Astrocyte (in vitro differentiated cells and primary cell): Measurements from ENCODE around the gene EMC10. TPM values are rescaled to one million over a fixed set of nuclear protein-coding genes. Genes with fewer than 3 reads are reported as not detected.

ENCODE experiments used
- DNase-seq: peaks from one replicate; pipeline ENCODE4 v3.0.0-alpha.2; 2010; ENCODE audit warnings: low read depth
- FAIRE-seq: peaks from 2 replicates; lab custom pipeline; 2011; peaks lifted over from hg19 to GRCh38; lab: Jason Lieb, UNC
- H2AFZ ChIP-seq: 2 replicates; pipeline ENCODE4 v1.6.0; 2012; ENCODE audit warnings: low read depth, low read length, inconsistent platforms
- H3K27ac ChIP-seq: 2 replicates; pipeline ENCODE4 v1.5.1; 2011; ENCODE audit warnings: low read depth, low read length, inconsistent platforms
- H3K27me3 ChIP-seq: 2 replicates; pipeline ENCODE4 v1.6.0; 2011; ENCODE audit warnings: low read length, inconsistent platforms; ENCODE audit not compliant: insufficient read depth
- H3K36me3 ChIP-seq: 2 replicates; pipeline ENCODE4 v1.5.1; 2011; ENCODE audit warnings: low read length, inconsistent platforms; ENCODE audit not compliant: insufficient read depth
- H3K4me1 ChIP-seq: 2 replicates; pipeline ENCODE4 v1.5.1; 2011; ENCODE audit warnings: low read length, inconsistent platforms; ENCODE audit not compliant: insufficient read depth
- H3K4me2 ChIP-seq: 2 replicates; pipeline ENCODE4 v1.6.0; 2012; ENCODE audit warnings: low read length, inconsistent platforms
- H3K4me3 ChIP-seq: 2 replicates; pipeline ENCODE4 v1.5.1; 2011; ENCODE audit warnings: low read depth, mild to moderate bottlenecking, low read length, inconsistent platforms; ENCODE audit not compliant: insufficient read depth
- H3K79me2 ChIP-seq: 2 replicates; pipeline ENCODE4 v1.6.0; 2012; ENCODE audit warnings: mild to moderate bottlenecking, low read length, inconsistent platforms; ENCODE audit not compliant: insufficient read depth
- H3K9ac ChIP-seq: 2 replicates; pipeline ENCODE4 v1.6.0; 2012; ENCODE audit warnings: mild to moderate bottlenecking, low read length, inconsistent platforms
- H3K9me3 ChIP-seq: 2 replicates; pipeline ENCODE4 v1.5.1; 2012; ENCODE audit warnings: low read depth, mild to moderate bottlenecking, low read length, inconsistent platforms; ENCODE audit not compliant: insufficient read depth
- H4K20me1 ChIP-seq: 2 replicates; pipeline ENCODE4 v1.6.0; 2012; ENCODE audit warnings: low read length, inconsistent platforms; ENCODE audit not compliant: insufficient read depth
- H3K27ac Mint-ChIP-seq: one replicate; pipeline ENCODE4 v1.8.0; 2021; ENCODE audit warnings: mild to moderate bottlenecking, mixed read lengths; ENCODE audit not compliant: unreplicated experiment
- H3K27me3 Mint-ChIP-seq: one replicate; pipeline ENCODE4 v1.8.0; 2021; ENCODE audit warnings: low read depth, mixed read lengths; ENCODE audit not compliant: unreplicated experiment
- H3K36me3 Mint-ChIP-seq: one replicate; pipeline ENCODE4 v1.8.0; 2021; ENCODE audit warnings: low read depth, mixed read lengths; ENCODE audit not compliant: unreplicated experiment
- H3K4me1 Mint-ChIP-seq: one replicate; pipeline ENCODE4 v1.8.0; 2021; ENCODE audit warnings: low read depth, mixed read lengths; ENCODE audit not compliant: unreplicated experiment
- H3K4me3 Mint-ChIP-seq: one replicate; pipeline ENCODE4 v1.8.0; 2021; ENCODE audit warnings: mild to moderate bottlenecking, moderate library complexity, mixed read lengths; ENCODE audit not compliant: unreplicated experiment
- H3K9me3 Mint-ChIP-seq: one replicate; pipeline ENCODE4 v1.8.0; 2021; ENCODE audit warnings: mild to moderate bottlenecking, mixed read lengths; ENCODE audit not compliant: unreplicated experiment
- EZH2 ChIP-seq: IDR thresholded peaks from 2 replicates; pipeline ENCODE4 v1.6.1; 2012; ENCODE audit warnings: mild to moderate bottlenecking, low read length, inconsistent platforms; ENCODE audit not compliant: insufficient read depth
- total RNA-seq: library from RNA; stranded (reverse); gene quantifications from 2 replicates; pipeline ENCODE4 v1.2.1, GENCODE V29; 2021
- TF ChIP-seq, protein P1 (sequence below): IDR thresholded peaks from 2 replicates; pipeline ENCODE4 v1.5.1; 2011; ENCODE audit warnings: low read depth, mild to moderate bottlenecking, inconsistent platforms, low read length, moderate library complexity; ENCODE audit not compliant: insufficient read depth

The EMC10 gene
- total RNA-seq, 1 donor from 2014 or later, result not detected

DNA sequence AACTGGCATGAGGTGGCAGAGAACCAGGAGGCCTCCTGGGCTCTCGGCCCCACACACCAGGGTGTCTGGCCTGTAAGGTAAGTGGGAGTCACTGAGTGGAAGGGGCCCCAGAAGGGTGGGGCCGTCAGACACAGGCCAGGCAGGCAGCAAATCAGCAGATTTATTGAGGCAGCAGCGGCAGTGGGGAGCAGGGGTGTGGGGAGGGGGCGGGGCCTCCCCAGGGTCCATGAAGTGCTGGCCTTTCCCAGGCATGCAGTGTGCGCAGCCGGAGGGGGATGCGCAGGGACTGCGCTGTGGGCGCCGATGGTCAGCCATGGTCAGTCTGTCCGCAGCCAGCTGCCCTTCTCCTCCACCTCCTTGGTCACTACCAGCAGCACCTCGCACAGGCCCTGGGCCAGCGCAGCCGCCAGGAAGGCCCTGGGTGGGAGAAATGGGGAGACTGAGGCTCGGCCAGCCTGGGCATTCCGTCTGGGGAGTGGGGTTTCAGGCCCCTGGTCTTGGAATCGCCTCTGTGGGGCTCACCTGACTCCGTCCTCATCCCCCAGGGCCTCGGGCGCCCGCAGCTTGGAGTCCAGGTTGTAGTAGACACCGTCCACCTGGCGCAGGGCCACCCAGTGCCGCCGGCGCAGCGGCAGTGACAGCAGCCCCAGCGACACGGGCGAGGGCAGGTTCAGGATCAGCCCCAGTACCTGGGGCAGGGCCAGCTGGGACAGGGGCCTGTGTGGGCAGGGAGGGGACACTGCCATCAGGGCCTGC, 29.7 kb downstream of the EMC10 start:
- Mint-ChIP-seq H3K4me3 (no peak overlapping the region), H3K9me3 (peaks cover 21% of the 10 kb centered on the region), H3K27me3 (no peaks in the 10 kb centered on the region), H3K4me1 (no peaks in the 10 kb centered on the region), H3K27ac (no peak overlapping the region), H3K36me3 (no peaks in the 10 kb centered on the region)
- Histone ChIP-seq H3K4me2 (no peak overlapping the region), H3K36me3 (no peaks in the 10 kb centered on the region), H4K20me1 (no peaks in the 10 kb centered on the region), H3K79me2 (peaks cover 9% of the 10 kb centered on the region), H3K9ac (no peak overlapping the region), H3K27me3 (no peaks in the 10 kb centered on the region), H3K9me3 (no peaks in the 10 kb centered on the region), H3K27ac (no peak overlapping the region), H3K4me3 (no peak overlapping the region), H3K4me1 (peaks cover 4% of the 10 kb centered on the region), H2AFZ (no peak overlapping the region)
- TF ChIP-seq EZH2, result no peak
- TF ChIP-seq, protein P1, sequence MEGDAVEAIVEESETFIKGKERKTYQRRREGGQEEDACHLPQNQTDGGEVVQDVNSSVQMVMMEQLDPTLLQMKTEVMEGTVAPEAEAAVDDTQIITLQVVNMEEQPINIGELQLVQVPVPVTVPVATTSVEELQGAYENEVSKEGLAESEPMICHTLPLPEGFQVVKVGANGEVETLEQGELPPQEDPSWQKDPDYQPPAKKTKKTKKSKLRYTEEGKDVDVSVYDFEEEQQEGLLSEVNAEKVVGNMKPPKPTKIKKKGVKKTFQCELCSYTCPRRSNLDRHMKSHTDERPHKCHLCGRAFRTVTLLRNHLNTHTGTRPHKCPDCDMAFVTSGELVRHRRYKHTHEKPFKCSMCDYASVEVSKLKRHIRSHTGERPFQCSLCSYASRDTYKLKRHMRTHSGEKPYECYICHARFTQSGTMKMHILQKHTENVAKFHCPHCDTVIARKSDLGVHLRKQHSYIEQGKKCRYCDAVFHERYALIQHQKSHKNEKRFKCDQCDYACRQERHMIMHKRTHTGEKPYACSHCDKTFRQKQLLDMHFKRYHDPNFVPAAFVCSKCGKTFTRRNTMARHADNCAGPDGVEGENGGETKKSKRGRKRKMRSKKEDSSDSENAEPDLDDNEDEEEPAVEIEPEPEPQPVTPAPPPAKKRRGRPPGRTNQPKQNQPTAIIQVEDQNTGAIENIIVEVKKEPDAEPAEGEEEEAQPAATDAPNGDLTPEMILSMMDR, result no peak
- DNase-seq, result no peak
- FAIRE-seq, result no peak

DNA sequence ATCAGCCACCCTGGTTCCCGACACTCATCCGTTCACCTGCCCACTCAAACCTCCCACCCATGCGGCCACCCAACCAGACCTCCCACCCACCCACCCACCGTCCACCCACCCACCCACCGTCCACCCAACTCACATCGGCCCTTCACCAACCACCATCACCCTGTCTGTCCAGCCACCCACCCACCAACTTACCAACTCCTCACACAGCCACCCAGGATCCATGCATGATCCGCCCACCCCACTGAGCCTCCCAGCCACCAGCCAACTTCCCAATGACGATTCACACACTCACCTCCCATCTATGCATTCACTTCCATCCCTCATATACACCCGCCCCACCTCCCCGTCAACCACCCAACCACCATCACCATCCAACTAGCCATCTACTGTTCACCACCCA, 30.4 kb downstream of the EMC10 start:
- Histone ChIP-seq H3K4me2 (no peak overlapping the region), H4K20me1 (no peaks in the 10 kb centered on the region), H3K27me3 (no peaks in the 10 kb centered on the region), H3K9me3 (no peaks in the 10 kb centered on the region), H3K4me3 (no peak overlapping the region), H3K79me2 (peaks cover 9% of the 10 kb centered on the region), H3K9ac (no peak overlapping the region), H3K4me1 (peaks cover 4% of the 10 kb centered on the region), H3K36me3 (no peaks in the 10 kb centered on the region), H3K27ac (no peak overlapping the region), H2AFZ (no peak overlapping the region)
- no peak overlapping the region for H3K4me3 Mint-ChIP-seq
- no peak for FAIRE-seq
- no peak for DNase-seq
- no peaks in the 10 kb centered on the region for H3K27me3 Mint-ChIP-seq
- TF ChIP-seq, protein P1, result no peak
- TF ChIP-seq EZH2, result no peak
- no peaks in the 10 kb centered on the region for H3K36me3 Mint-ChIP-seq
- H3K4me1 Mint-ChIP-seq, result no peaks in the 10 kb centered on the region
- no peak overlapping the region for H3K27ac Mint-ChIP-seq
- peaks cover 23% of the 10 kb centered on the region for H3K9me3 Mint-ChIP-seq

GRCh38 chr19:50507376-50507775, 31.1 kb downstream of the EMC10 start:
- TF ChIP-seq, protein P1, result no peak
- TF ChIP-seq EZH2, result no peak
- Histone ChIP-seq H3K4me3 (no peak overlapping the region), H3K9me3 (no peaks in the 10 kb centered on the region), H3K4me1 (peaks cover 4% of the 10 kb centered on the region), H2AFZ (no peak overlapping the region), H3K9ac (no peak overlapping the region), H3K4me2 (no peak overlapping the region), H3K79me2 (peaks cover 9% of the 10 kb centered on the region), H3K27me3 (no peaks in the 10 kb centered on the region), H3K27ac (no peak overlapping the region), H4K20me1 (no peaks in the 10 kb centered on the region), H3K36me3 (no peaks in the 10 kb centered on the region)
- Mint-ChIP-seq H3K4me3 (no peak overlapping the region), H3K36me3 (no peaks in the 10 kb centered on the region), H3K27me3 (no peaks in the 10 kb centered on the region), H3K27ac (no peak overlapping the region), H3K4me1 (no peaks in the 10 kb centered on the region), H3K9me3 (peaks cover 25% of the 10 kb centered on the region)
- no peak for FAIRE-seq
- DNase-seq, result no peak
